K562 (cell line): Measurements from ENCODE around the gene ABCC10. TPM values are rescaled to one million over a fixed set of nuclear protein-coding genes. Genes with fewer than 3 reads are reported as not detected.

Experiments used
- ATAC-seq: fragments of 200-7000 bp; cut with Tn5 transposase; 3 replicates; pipeline ENCODE4 v1.9.1; 2020; ENCODE audit warnings: moderate library complexity
- BruUV-seq: library from RNA; stranded (reverse); fragments of 400-500 nt; replicated peaks from 2 replicates; lab custom pipeline; 2021; lab: Mats Ljungman, UMichigan
- CTCF ChIA-PET: fragments of 300-600 bp; formaldehyde crosslinking; extraction: SDS; loops from one replicate; lab custom pipeline; 2021; ENCODE audit warnings: low intra/inter-chr PET ratio; lab: Yijun Ruan, JAX
- POLR2A ChIA-PET: fragments of 300-600, 350-650 bp; sonication (Branson Sonifier 250); formaldehyde crosslinking; extraction: SDS; loops from one replicate; lab custom pipeline; 2021; ENCODE audit warnings: antibody characterized with exemption, inconsistent platforms; lab: Yijun Ruan, JAX
- DNase-seq, 4 experiments: peaks; one replicate each; pipeline versions ENCODE4 v3.0.0 to v3.0.0-alpha.2; 2011 to 2018; ENCODE audit warnings: low spot score in 3 of 4, mixed read lengths in 3 of 4; ENCODE audit errors: extremely low read depth in 1 of 4
- FAIRE-seq: peaks from 2 replicates; lab custom pipeline; 2011; peaks lifted over from hg19 to GRCh38; lab: Jason Lieb, UNC
- H2AFZ ChIP-seq: 2 replicates; pipeline ENCODE4 v1.6.0; 2011; ENCODE audit warnings: low read depth, low read length, control low read depth, inconsistent platforms
- H3K27ac ChIP-seq: fragments of 200-600 bp; 3 replicates; pipeline ENCODE4 v1.8.0; 2011; ENCODE audit warnings: low read depth, mild to moderate bottlenecking, control low read depth, inconsistent platforms, low read length, moderate library complexity, mixed read lengths; ENCODE audit errors: extremely low read depth
- H3K27me3 ChIP-seq, 2 experiments: fragments of 300-600 bp in 1 of 2; 2 replicates in 1 of 2; 3 replicates in 1 of 2; pipeline versions ENCODE4 v1.6.0 to v1.8.0; 2011; ENCODE audit warnings: inconsistent platforms in 2 of 2, low read length in 2 of 2, mild to moderate bottlenecking in 1 of 2, mixed read lengths in 1 of 2, moderate library complexity in 1 of 2; ENCODE audit not compliant: control insufficient read depth in 2 of 2, insufficient read depth in 2 of 2
- H3K36me3 ChIP-seq: fragments of 300-600 bp; 3 replicates; pipeline ENCODE4 v1.8.0; 2011; ENCODE audit warnings: mild to moderate bottlenecking, low read length, inconsistent platforms; ENCODE audit not compliant: control insufficient read depth, insufficient read depth
- H3K4me1 ChIP-seq, 2 experiments: fragments of 200-600 bp in 1 of 2; replicated peaks in 1 of 2; 2 replicates in 1 of 2; 3 replicates in 1 of 2; pipeline versions ENCODE4 v1.5.1 to v1.8.0; 2011; ENCODE audit warnings: inconsistent platforms in 2 of 2, low read length in 2 of 2, mild to moderate bottlenecking in 1 of 2, mixed read lengths in 1 of 2, moderate library complexity in 1 of 2; ENCODE audit not compliant: control insufficient read depth in 2 of 2, insufficient read depth in 2 of 2
- H3K4me2 ChIP-seq: 2 replicates; pipeline ENCODE4 v1.6.1; 2011; ENCODE audit warnings: low read length, control low read depth, inconsistent platforms, mixed read lengths; ENCODE audit not compliant: insufficient read depth
- H3K4me3 ChIP-seq: fragments of 200-600 bp; sonication (generic), shearing (Covaris generic); 2 replicates; pipeline ENCODE4 v1.5.1; 2016; ENCODE audit warnings: control low read depth, inconsistent platforms
- H3K79me2 ChIP-seq: fragments of 200-600 bp; 3 replicates; pipeline ENCODE4 v1.8.0; 2011; ENCODE audit warnings: low read length, inconsistent platforms; ENCODE audit not compliant: control insufficient read depth, insufficient read depth
- H3K9ac ChIP-seq, 2 experiments: 2 replicates each; pipeline versions ENCODE4 v1.6.0 to v1.6.1; 2011; ENCODE audit warnings: low read depth in 2 of 2, low read length in 2 of 2, control low read depth in 1 of 2, inconsistent platforms in 1 of 2, mild to moderate bottlenecking in 1 of 2, mixed read lengths in 1 of 2; ENCODE audit not compliant: insufficient read depth in 1 of 2
- H3K9me1 ChIP-seq: one replicate; pipeline ENCODE4 v1.6.0; 2011; ENCODE audit warnings: inconsistent platforms, mild to moderate bottlenecking, low read length, moderate library complexity; ENCODE audit not compliant: control insufficient read depth, insufficient read depth
- H3K9me3 ChIP-seq: replicated peaks from 2 replicates; pipeline ENCODE4 v1.5.1; 2011; ENCODE audit warnings: low read depth, low read length, inconsistent platforms; ENCODE audit not compliant: control insufficient read depth, insufficient read depth
- H4K20me1 ChIP-seq: replicated peaks from 2 replicates; pipeline ENCODE4 v1.6.1; 2011; ENCODE audit warnings: low read length, inconsistent platforms, mixed read lengths; ENCODE audit not compliant: control insufficient read depth, insufficient read depth
- ATF2 ChIP-seq: sonication (generic); formaldehyde crosslinking; IDR thresholded peaks from 2 replicates; pipeline ENCODE4 v1.8.1; 2022; ENCODE audit warnings: missing genetic modification reagents
- EWSR1 ChIP-seq: fragments of 450-650 bp; IDR thresholded peaks from 2 replicates; pipeline ENCODE4 v1.6.1; 2018; ENCODE audit warnings: borderline replicate concordance, mild to moderate bottlenecking, low read depth, moderate library complexity; ENCODE audit not compliant: partially characterized antibody
- FOXA3 ChIP-seq, 2 experiments: fragments of 450-650 bp in 1 of 2; sonication (generic) in 1 of 2; formaldehyde crosslinking; IDR thresholded peaks in 1 of 2; conservative IDR thresholded peaks in 1 of 2; 2 replicates each; pipeline versions ENCODE4 v1.4.0 to v1.8.0; 2020 to 2022; ENCODE audit warnings: mild to moderate bottlenecking in 2 of 2, missing genetic modification reagents in 1 of 2
- FOXJ3 ChIP-seq: sonication (generic); formaldehyde crosslinking; IDR thresholded peaks from 2 replicates; pipeline ENCODE4 v1.4.0; 2020; ENCODE audit warnings: mild to moderate bottlenecking, missing genetic modification reagents
- GTF2B ChIP-seq: IDR thresholded peaks from 2 replicates; pipeline ENCODE4 v1.6.1; 2011; ENCODE audit not compliant: insufficient read length; ENCODE audit errors: extremely low read depth
- NEUROD1 ChIP-seq: fragments of 150-350 bp; IDR thresholded peaks from 2 replicates; pipeline ENCODE4 v1.6.1; 2014; ENCODE audit warnings: borderline replicate concordance, low read length, low read depth; ENCODE audit not compliant: partially characterized antibody
- RCOR1 ChIP-seq, 2 experiments: IDR thresholded peaks; 2 replicates each; pipeline ENCODE4 v1.6.1; 2012; ENCODE audit warnings: low read depth in 2 of 2, low read length in 2 of 2, borderline replicate concordance in 1 of 2, improper control_type of control experiment in 1 of 2
- RHOXF2B ChIP-seq: fragments of 250-450 bp; sonication (Bioruptor Pico); conservative IDR thresholded peaks from 2 replicates; pipeline ENCODE4 v1.5.1; 2021
- SAP30 ChIP-seq: fragments of 200-600 bp; sonication (generic); IDR thresholded peaks from 2 replicates; pipeline ENCODE4 v1.6.1; 2012; ENCODE audit warnings: borderline replicate concordance, low read depth, mild to moderate bottlenecking, moderate library complexity, low read length, control low read depth, inconsistent platforms; ENCODE audit not compliant: insufficient read depth, poor library complexity, severe bottlenecking
- TCFL5 ChIP-seq: fragments of 250-450 bp; sonication (Bioruptor Pico); conservative IDR thresholded peaks from 2 replicates; pipeline ENCODE4 v1.6.1; 2021; ENCODE audit warnings: mild to moderate bottlenecking, moderate library complexity, matching md5 sums
- ZNF146 ChIP-seq: IDR thresholded peaks from one replicate; pipeline ENCODE4 v1.6.1; 2018; ENCODE audit warnings: missing compliant biosample characterization; ENCODE audit not compliant: unreplicated experiment
- WGBS: fragments of 100-300 bp; shearing (Covaris generic); methylation state at CpG from one replicate; pipeline ENCODE4 v1.1.6; 2016; ENCODE audit warnings: low coverage, mixed read lengths; ENCODE audit not compliant: insufficient coverage; ENCODE audit errors: missing lambda C conversion rate; 5-methylcytosine and 5-hydroxymethylcytosine counted together
- in situ Hi-C: fragments of 300-500 bp; cut with MboI; formaldehyde crosslinking; loops from 4 replicates; pipeline ENCODE4 v1.15.0; 2018; ENCODE audit warnings: inconsistent platforms, mixed read lengths
- intact Hi-C: fragments of 100-400 bp; cut with micrococcal nuclease; formaldehyde crosslinking; loops from 2 replicates; pipeline ENCODE4 v1.14.2; 2022
- polyA plus RNA-seq, 8 experiments: library from polyadenylated mRNA; depleted of rRNA in 4 of 8; stranded (reverse) in 5 of 8; unstranded in 3 of 8; fragments of >200 nt; fragmentation: Nextera tagmentation in 2 of 8; fragmentation: Illumina TruSeq in 1 of 8; extraction: Ambion mirVana in 2 of 8; extraction: Trizol in 1 of 8; gene quantifications; 2 replicates each; pipeline versions ENCODE4 v1.2.1 to v1.2.3, GENCODE V29; 2011 to 2014; ENCODE audit warnings: inconsistent platforms in 1 of 8, missing spikeins in 1 of 8
- total RNA-seq, 7 experiments: library from RNA; depleted of rRNA in 6 of 7; stranded (reverse); fragments of >200 nt in 6 of 7; fragmentation: Illumina TruSeq in 2 of 7; extraction: Trizol in 2 of 7; gene quantifications; 2 replicates each; pipeline versions ENCODE4 v1.2.1 to v1.2.3, GENCODE V29; 2011 to 2021; ENCODE audit warnings: low replicate concordance in 1 of 7

Gene ABCC10
- total and polyA plus RNA-seq, 9 of the 15 experiments (the other 6 are each of a cell fraction or from before 2014, with no cell fraction given) = 2.4 to 29.1 (median 13.7) TPM

- H4K20me1 ChIP-seq = no peaks in the 10 kb centered on the region
- ChIA-PET POLR2A (interaction anchor here (0.6 to 1.3 kb wide), 3 partner anchors 9 to 58 kb away, joined by 3 to 4 read pairs (median 3); no protein-coding TSS in a partner anchor), CTCF (no interaction called here)
- H3K4me1 ChIP-seq = peaks cover 0 to 18% of the 10 kb centered on the region in 2 experiments; a peak in 4 of 5 replicates
- H3K9ac ChIP-seq = no peak overlapping the region; a peak in 1 of 4 replicates
- no peak overlapping the region for H3K4me2 ChIP-seq
- ATAC-seq = no peak
- H3K9me3 ChIP-seq = 0 out of 2 replicates have a peak, but pooled peaks cover 3% of the 10 kb centered on the region
- BruUV-seq = no TSS peak
- no peaks in the 10 kb centered on the region for H3K9me1 ChIP-seq
- 58% methylated on average over 4 of the region's 4 CpGs for WGBS
- no peak overlapping the region for H2AFZ ChIP-seq
- H3K36me3 ChIP-seq = peaks cover 24% of the 10 kb centered on the region; the same call in 1 of the 3 replicates
- DNase-seq = no peak
- no peaks in the 10 kb centered on the region; a peak in 1 of 5 replicates for H3K27me3 ChIP-seq
- H3K27ac ChIP-seq = no peak overlapping the region
- TF ChIP-seq RCOR1 (IDR thresholded peaks at IDR 0.05; ENCODE audit: borderline replicate concordance in 1 of 2, low read depth in 2 of 2, low read length in 2 of 2) = no peak
- no peak for TF ChIP-seq ZNF146 (CRISPR knock-in tag)
- intact Hi-C loops = no loop called here
- H3K79me2 ChIP-seq = no peaks in the 10 kb centered on the region
- in situ Hi-C loops = no loop called here
- FAIRE-seq = no peak
- no peak overlapping the region for H3K4me3 ChIP-seq
These were observed 24.0 kb downstream of the ABCC10 start for GRCh38 chr6:43451348-43451747.

GRCh38 chr6:43451939-43452338 is 24.6 kb downstream of the ABCC10 start:
- H3K4me3 ChIP-seq = no peak overlapping the region
- no peaks in the 10 kb centered on the region for H3K79me2 ChIP-seq
- H3K4me1 ChIP-seq = peaks cover 0 to 18% of the 10 kb centered on the region in 2 experiments; a peak in 4 of 5 replicates
- H4K20me1 ChIP-seq = no peaks in the 10 kb centered on the region
- H3K9ac ChIP-seq = no peak overlapping the region
- H3K27me3 ChIP-seq = no peaks in the 10 kb centered on the region; a peak in 1 of 5 replicates
- ChIA-PET POLR2A (interaction anchor here (1.1 kb wide), 1 partner anchor 13 kb away, joined by 3 read pairs; no protein-coding TSS in a partner anchor), CTCF (no interaction called here)
- BruUV-seq = no TSS peak
- intact Hi-C loops = no loop called here
- DNase-seq (no peak), FAIRE-seq (no peak), ATAC-seq (no peak)
- in situ Hi-C loops = no loop called here
- H2AFZ ChIP-seq = no peak overlapping the region
- H3K4me2 ChIP-seq = no peak overlapping the region
- H3K9me3 ChIP-seq = 0 out of 2 replicates have a peak, but pooled peaks cover 6% of the 10 kb centered on the region
- 83% methylated on average over 8 of the region's 8 CpGs for WGBS
- H3K9me1 ChIP-seq = no peaks in the 10 kb centered on the region
- H3K27ac ChIP-seq = no peak overlapping the region
- peaks cover 24% of the 10 kb centered on the region; the same call in 1 of the 3 replicates for H3K36me3 ChIP-seq
- no peak for TF ChIP-seq ATF2
- no peak for TF ChIP-seq TCFL5 (CRISPR knock-in tag)
- no peak for TF ChIP-seq SAP30
- no peak for TF ChIP-seq GTF2B
- TF ChIP-seq FOXA3 (CRISPR knock-in tag; conservative IDR thresholded peaks at IDR 0.05 in 1 of 2, IDR thresholded peaks at IDR 0.05 in 1 of 2) = no peak
- no peak for TF ChIP-seq FOXJ3 (CRISPR knock-in tag)
- no peak for TF ChIP-seq RHOXF2B (CRISPR knock-in tag)
- TF ChIP-seq NEUROD1 = no peak
- no peak for TF ChIP-seq EWSR1
